ENCODE measurements around the gene NCOA5.
"Not testable (repeated sequence)": the region's sequence is repeated elsewhere in the genome, so short reads cannot be mapped to it uniquely, and the experiment has no call there.

The NCOA5 gene

DNA sequence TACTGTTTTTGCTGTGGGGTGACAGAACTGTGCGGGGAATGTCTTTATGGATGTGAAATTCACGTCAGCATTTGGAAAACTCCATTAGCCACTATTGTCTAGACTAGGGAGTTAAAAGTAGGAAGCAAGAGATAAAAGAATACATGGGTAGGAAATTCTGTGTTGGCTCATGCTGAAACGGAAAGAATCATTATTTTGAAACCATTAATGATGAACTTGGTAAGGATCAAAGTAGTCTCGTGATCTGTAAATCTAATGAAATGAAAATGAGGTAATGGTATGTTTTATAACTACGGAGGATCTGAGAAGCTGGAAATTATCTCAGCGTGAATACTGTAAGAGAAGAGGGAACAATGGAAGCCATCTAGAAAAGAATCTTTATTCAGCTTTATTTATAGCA is 17.3 kb upstream of the NCOA5 start:
- H3K27me3 ChIP-seq, result no peaks in the 10 kb centered on the region
- no peak overlapping the region for H3K9ac ChIP-seq
- H4K20me1 ChIP-seq, result no peaks in the 10 kb centered on the region
- peaks cover 6 to 50% (median 23%) of the 10 kb centered on the region in 10 experiments; a peak in 19 of 20 replicates for H3K4me1 ChIP-seq
- no peak overlapping the region for H3K4me2 ChIP-seq
- no peak for TF ChIP-seq Cebpa-rat (IDR thresholded peaks at IDR 0.05)
- H3K4me3 ChIP-seq, result no peak overlapping the region
- no peak overlapping the region for H3K27ac ChIP-seq
- H3K36me3 ChIP-seq, result no peaks in the 10 kb centered on the region
- H3K9me3 ChIP-seq (replicated peaks in 1 of 11), result peaks cover 0 to 7% (median 3%) of the 10 kb centered on the region in 11 experiments; a peak in 2 of 22 replicates

- no peak overlapping the region for H3K9ac ChIP-seq
- peaks cover 0 to 11% (median 6%) of the 10 kb centered on the region in 11 experiments; a peak in 12 of 22 replicates for H3K27me3 ChIP-seq
- H3K4me3 ChIP-seq, result no peak overlapping the region
- no peaks in the 10 kb centered on the region for H3K36me3 ChIP-seq
- peaks cover 0 to 7% (median 3%) of the 10 kb centered on the region in 11 experiments; a peak in 4 of 22 replicates for H3K9me3 ChIP-seq (replicated peaks in 1 of 11)
- peaks cover 0 to 26% (median 16%) of the 10 kb centered on the region in 10 experiments; a peak in 15 of 20 replicates for H3K4me1 ChIP-seq
- no peak for TF ChIP-seq Cebpa-rat (IDR thresholded peaks at IDR 0.05)
- no peak overlapping the region for H3K4me2 ChIP-seq
- H4K20me1 ChIP-seq, result no peaks in the 10 kb centered on the region
- H3K27ac ChIP-seq, result no peak overlapping the region
These were observed 14.5 kb upstream of the NCOA5 start for GRCh38 chr20:46104262-46104661.

DNA sequence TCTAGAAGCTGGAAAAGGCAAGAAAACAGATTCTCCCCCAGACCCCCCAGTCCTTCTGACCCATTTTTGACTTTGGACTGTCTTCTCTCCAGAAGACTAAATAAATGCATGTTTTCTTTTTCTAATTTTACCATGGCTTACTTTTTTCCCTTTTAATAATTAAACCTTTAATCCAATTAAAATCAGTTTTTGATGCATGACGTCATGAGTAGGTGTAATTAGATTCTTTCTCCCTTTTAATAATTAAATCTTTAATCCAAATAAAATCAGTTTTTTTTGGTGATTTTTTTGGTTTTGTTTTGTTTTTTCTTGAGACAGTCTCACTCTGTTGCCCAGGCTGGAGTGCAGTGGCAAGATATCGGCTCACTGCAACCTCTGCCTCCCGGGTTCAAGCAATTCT is 13.2 kb upstream of the NCOA5 start:
- Histone ChIP-seq H3K9ac (no peak overlapping the region), H4K20me1 (no peaks in the 10 kb centered on the region), H3K4me1 (peaks cover 0 to 13% (median 9%) of the 10 kb centered on the region in 10 experiments; a peak in 11 of 20 replicates), H3K27ac (no peak overlapping the region), H3K4me2 (no peak overlapping the region), H3K9me3 (replicated peaks in 1 of 11) (peaks cover 0 to 7% (median 3%) of the 10 kb centered on the region in 11 experiments; a peak in 4 of 22 replicates), H3K36me3 (no peaks in the 10 kb centered on the region), H3K4me3 (no peak overlapping the region), H3K27me3 (peaks cover 0 to 17% (median 10%) of the 10 kb centered on the region in 11 experiments; a peak in 12 of 22 replicates)
- TF ChIP-seq Cebpa-rat (IDR thresholded peaks at IDR 0.05), result no peak

DNA sequence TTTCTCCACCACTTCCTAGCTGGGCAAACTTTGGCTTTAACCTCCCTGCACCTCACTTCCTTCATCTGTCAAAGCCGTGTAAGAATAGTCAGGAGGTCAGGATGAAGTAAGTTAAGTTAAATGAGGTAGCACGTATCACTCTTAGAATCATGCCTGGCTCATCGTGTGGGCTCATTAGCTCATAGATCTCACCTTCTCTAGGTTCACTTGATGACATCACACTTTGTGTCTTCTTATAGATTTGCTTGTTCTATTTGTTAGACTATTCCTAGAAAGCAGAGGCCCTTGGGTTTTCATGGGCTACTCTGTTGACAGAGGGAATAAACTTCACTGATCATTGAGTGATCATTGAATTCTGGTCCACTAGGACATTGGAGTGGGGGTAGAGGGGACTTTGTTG is 12.2 kb upstream of the NCOA5 start:
- no peaks in the 10 kb centered on the region for H3K36me3 ChIP-seq
- no peak for TF ChIP-seq Cebpa-rat (IDR thresholded peaks at IDR 0.05)
- no peak overlapping the region for H3K9ac ChIP-seq
- no peak overlapping the region for H3K27ac ChIP-seq
- H3K4me2 ChIP-seq, result no peak overlapping the region
- no peak overlapping the region for H3K4me3 ChIP-seq
- H3K4me1 ChIP-seq, result peaks cover 0 to 12% (median 9%) of the 10 kb centered on the region in 10 experiments; a peak in 6 of 20 replicates
- peaks cover 0 to 7% (median 3%) of the 10 kb centered on the region in 11 experiments; a peak in 4 of 22 replicates for H3K9me3 ChIP-seq (replicated peaks in 1 of 11)
- peaks cover 0 to 17% (median 10%) of the 10 kb centered on the region in 11 experiments; a peak in 12 of 22 replicates for H3K27me3 ChIP-seq
- H4K20me1 ChIP-seq, result no peaks in the 10 kb centered on the region

GRCh38 chr20:46100988-46101387 is 11.2 kb upstream of the NCOA5 start:
- Histone ChIP-seq H3K9me3 (replicated peaks in 1 of 11) (peaks cover 0 to 7% (median 3%) of the 10 kb centered on the region in 11 experiments; a peak in 4 of 22 replicates), H3K4me3 (no peak overlapping the region), H4K20me1 (no peaks in the 10 kb centered on the region), H3K27me3 (peaks cover 0 to 17% (median 10%) of the 10 kb centered on the region in 11 experiments; a peak in 12 of 22 replicates), H3K9ac (no peak overlapping the region), H3K27ac (no peak overlapping the region), H3K4me1 (peaks cover 0 to 12% (median 9%) of the 10 kb centered on the region in 10 experiments; a peak in 6 of 20 replicates), H3K4me2 (no peak overlapping the region), H3K36me3 (no peaks in the 10 kb centered on the region)
- no peak for TF ChIP-seq Cebpa-rat (IDR thresholded peaks at IDR 0.05)

- not testable (repeated sequence) for H3K27ac ChIP-seq; H4K20me1 ChIP-seq; H3K9ac ChIP-seq; H3K9me3 ChIP-seq (replicated peaks in 1 of 11); H3K36me3 ChIP-seq; H3K4me3 ChIP-seq
- peaks cover 0 to 17% (median 10%) of the 10 kb centered on the region in 11 experiments; a peak in 12 of 22 replicates for H3K27me3 ChIP-seq
- H3K4me1 ChIP-seq, result peaks cover 0 to 12% (median 9%) of the 10 kb centered on the region in 10 experiments; a peak in 6 of 20 replicates
- H3K4me2 ChIP-seq, result peak overlapping the region in 4 of 11 experiments; percentile 3 to 28 (median 22); a peak in 3 of 22 replicates
These were observed 10.7 kb upstream of the NCOA5 start for GRCh38 chr20:46100444-46100843.

GRCh38 chr20:46099491-46100287 is 9.9 kb upstream of the NCOA5 start:
- peaks cover 0 to 17% (median 10%) of the 10 kb centered on the region in 11 experiments; a peak in 12 of 22 replicates for H3K27me3 ChIP-seq
- peak overlapping the region in 8 of 11 experiments; percentile 3 to 34 (median 18); a peak in 8 of 22 replicates for H3K4me2 ChIP-seq
- TF ChIP-seq Cebpa-rat (IDR thresholded peaks at IDR 0.05), result no peak
- peaks cover 0 to 7% (median 3%) of the 10 kb centered on the region in 11 experiments; a peak in 4 of 22 replicates for H3K9me3 ChIP-seq (replicated peaks in 1 of 11)
- H3K27ac ChIP-seq, result no peak overlapping the region
- no peaks in the 10 kb centered on the region for H4K20me1 ChIP-seq
- peaks cover 0 to 12% (median 9%) of the 10 kb centered on the region in 10 experiments; a peak in 6 of 20 replicates for H3K4me1 ChIP-seq
- no peak overlapping the region for H3K9ac ChIP-seq
- H3K4me3 ChIP-seq, result no peak overlapping the region
- no peaks in the 10 kb centered on the region for H3K36me3 ChIP-seq

- H3K9me3 ChIP-seq (replicated peaks in 1 of 11), result peaks cover 0 to 5% (median 0%) of the 10 kb centered on the region in 11 experiments; a peak in 1 of 22 replicates
- no peak overlapping the region for H3K27ac ChIP-seq
- H3K4me3 ChIP-seq, result no peak overlapping the region
- no peak overlapping the region for H3K9ac ChIP-seq
- H4K20me1 ChIP-seq, result peaks cover 6 to 11% (median 9%) of the 10 kb centered on the region in 11 experiments
- H3K4me1 ChIP-seq, result peaks cover 6 to 14% (median 8%) of the 10 kb centered on the region in 10 experiments
- no peaks in the 10 kb centered on the region; a peak in 1 of 22 replicates for H3K27me3 ChIP-seq
- TF ChIP-seq Cebpa-rat (IDR thresholded peaks at IDR 0.05), result no peak
- no peaks in the 10 kb centered on the region for H3K36me3 ChIP-seq
- H3K4me2 ChIP-seq, result no peak overlapping the region
These were observed 3.8 kb upstream of the NCOA5 start for GRCh38 chr20:46093531-46093930.

DNA sequence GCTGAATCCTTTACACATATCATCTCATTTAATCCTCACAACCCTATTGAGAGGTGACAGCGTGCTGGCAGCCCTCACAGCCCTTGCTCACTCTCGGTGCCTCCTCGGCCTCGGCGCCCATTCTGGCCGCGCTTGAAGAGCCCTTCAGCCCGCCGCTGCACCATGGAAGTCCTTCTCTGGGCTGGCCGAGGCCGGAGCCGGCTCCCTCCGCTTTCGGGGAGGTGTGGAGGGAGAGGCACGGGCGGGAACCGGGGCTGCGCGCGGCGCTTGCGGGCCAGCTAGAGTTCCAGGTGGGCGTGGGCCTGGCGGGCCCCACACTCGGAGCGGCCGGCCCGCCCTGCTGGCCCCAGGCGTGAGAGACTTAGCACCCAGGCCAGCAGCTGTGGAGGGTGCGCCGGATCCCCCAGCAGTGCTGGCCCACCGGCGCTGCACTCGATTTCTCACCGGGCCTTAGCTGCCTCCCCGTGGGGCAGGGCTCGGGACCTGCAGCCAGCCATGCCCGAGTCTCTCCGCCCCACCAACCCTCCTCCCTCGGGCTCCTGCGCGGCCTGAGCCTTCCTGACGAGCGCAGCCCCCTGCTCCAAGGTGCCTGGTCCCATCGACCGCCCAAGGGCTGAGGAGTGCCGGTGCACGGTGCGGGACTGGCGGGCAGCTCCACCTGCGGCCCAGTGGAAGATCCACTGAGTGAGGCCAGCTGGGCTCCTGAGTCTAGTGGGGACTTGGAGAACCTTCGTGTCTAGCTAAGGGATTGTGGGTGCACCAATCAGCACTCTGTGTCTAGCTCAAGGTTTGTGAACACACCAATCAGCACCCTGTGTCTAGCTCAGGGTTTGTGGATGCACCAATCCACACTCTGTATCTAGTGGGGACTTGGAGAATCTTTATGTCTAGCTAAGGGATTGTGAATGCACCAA is 2.1 kb upstream of the NCOA5 start:
- H3K27ac ChIP-seq; H3K27me3 ChIP-seq; H3K36me3 ChIP-seq; H3K4me3 ChIP-seq; H3K4me2 ChIP-seq; H3K9ac ChIP-seq; H3K9me3 ChIP-seq (replicated peaks in 1 of 11): not testable (repeated sequence)
- peaks cover 22 to 27% (median 26%) of the 10 kb centered on the region in 11 experiments for H4K20me1 ChIP-seq
- H3K4me1 ChIP-seq, result peaks cover 22 to 25% (median 23%) of the 10 kb centered on the region in 10 experiments
